Ectodermal cell (in vitro differentiated cells): ENCODE measurements around the gene ZC3H13.

Experiments used
- H3K27ac ChIP-seq: 2 replicates; pipeline ENCODE4 v1.7.0; 2013; ENCODE audit warnings: mild to moderate bottlenecking, low read depth, low read length; ENCODE audit not compliant: insufficient read depth, poor library complexity, severe bottlenecking
- H3K27me3 ChIP-seq: 2 replicates; pipeline ENCODE4 v1.7.0; 2013; ENCODE audit warnings: mild to moderate bottlenecking, low read length; ENCODE audit not compliant: insufficient read depth, control insufficient read depth, poor library complexity, severe bottlenecking
- H3K36me3 ChIP-seq: one replicate; pipeline ENCODE4 v1.7.0; 2013; ENCODE audit warnings: low read length; ENCODE audit not compliant: control insufficient read depth, insufficient read depth
- H3K4me1 ChIP-seq: one replicate; pipeline ENCODE4 v1.7.0; 2013; ENCODE audit warnings: low read length; ENCODE audit not compliant: control insufficient read depth, insufficient read depth
- H3K4me3 ChIP-seq: 2 replicates; pipeline ENCODE4 v1.7.0; 2013; ENCODE audit warnings: low read depth, low read length, control low read depth; ENCODE audit not compliant: insufficient read depth
- H3K9me3 ChIP-seq: 2 replicates; pipeline ENCODE4 v1.7.0; 2013; ENCODE audit warnings: mild to moderate bottlenecking, low read length, moderate library complexity; ENCODE audit not compliant: control insufficient read depth
- WGBS, 2 experiments: methylation state at CpG; one replicate each; pipeline ENCODE4 v1.1.7; 2013; ENCODE audit warnings: missing lambda C conversion rate in 2 of 2; 5-methylcytosine and 5-hydroxymethylcytosine counted together

The ZC3H13 gene

GRCh38 chr13:45932676-45933075, 119.9 kb downstream of the ZC3H13 start:
- 91 to 98% methylated on average over 3 of the region's 3 CpGs for whole genome bisulfite sequencing, 2 experiments
- Histone ChIP-seq H3K4me3 (no peak overlapping the region), H3K9me3 (no peaks in the 10 kb centered on the region), H3K4me1 (no peaks in the 10 kb centered on the region), H3K27me3 (no peaks in the 10 kb centered on the region), H3K27ac (no peak overlapping the region), H3K36me3 (no peaks in the 10 kb centered on the region)

GRCh38 chr13:45932172-45932571, 120.4 kb downstream of the ZC3H13 start:
- Histone ChIP-seq H3K27ac (no peak overlapping the region), H3K36me3 (no peaks in the 10 kb centered on the region), H3K4me1 (no peaks in the 10 kb centered on the region), H3K4me3 (no peak overlapping the region), H3K27me3 (no peaks in the 10 kb centered on the region), H3K9me3 (no peaks in the 10 kb centered on the region)
- WGBS, 2 experiments: 91 to 92% methylated on average over 5 of the region's 5 CpGs

GRCh38 chr13:45931211-45931610, 121.3 kb downstream of the ZC3H13 start:
- no peaks in the 10 kb centered on the region for H3K9me3 ChIP-seq
- 84 to 93% methylated on average over 3 of the region's 3 CpGs for WGBS, 2 experiments
- no peaks in the 10 kb centered on the region for H3K36me3 ChIP-seq
- no peak overlapping the region for H3K4me3 ChIP-seq
- H3K27ac ChIP-seq: no peak overlapping the region
- H3K4me1 ChIP-seq: no peaks in the 10 kb centered on the region
- no peaks in the 10 kb centered on the region for H3K27me3 ChIP-seq

- Histone ChIP-seq H3K27me3 (no peaks in the 10 kb centered on the region), H3K27ac (no peak overlapping the region)
- WGBS, 2 experiments: 96 to 97% methylated on average over 7 of the region's 7 CpGs
These were observed 122.4 kb downstream of the ZC3H13 start for GRCh38 chr13:45930177-45930576.

GRCh38 chr13:45928843-45929242, 123.7 kb downstream of the ZC3H13 start:
- no peaks in the 10 kb centered on the region for H3K36me3 ChIP-seq
- no peak overlapping the region for H3K4me3 ChIP-seq
- WGBS, 2 experiments: 100% methylated on average over 1 to 2 of the region's 2 CpGs
- no peaks in the 10 kb centered on the region for H3K4me1 ChIP-seq
- H3K27ac ChIP-seq: no peak overlapping the region
- no peaks in the 10 kb centered on the region for H3K27me3 ChIP-seq
- no peaks in the 10 kb centered on the region for H3K9me3 ChIP-seq

More at GRCh38 chr13:45930177-45930576, 122.4 kb downstream of the ZC3H13 start:
- Histone ChIP-seq H3K9me3 (no peaks in the 10 kb centered on the region), H3K4me1 (no peaks in the 10 kb centered on the region), H3K4me3 (no peak overlapping the region), H3K36me3 (no peaks in the 10 kb centered on the region)

GRCh38 chr13:45928176-45928575, 124.4 kb downstream of the ZC3H13 start:
- no peak overlapping the region for H3K4me3 ChIP-seq
- H3K9me3 ChIP-seq: no peaks in the 10 kb centered on the region
- no peaks in the 10 kb centered on the region for H3K27me3 ChIP-seq
- no peaks in the 10 kb centered on the region for H3K36me3 ChIP-seq
- H3K27ac ChIP-seq: no peak overlapping the region
- H3K4me1 ChIP-seq: no peaks in the 10 kb centered on the region
- WGBS, 2 experiments: 92 to 93% methylated on average over 5 of the region's 5 CpGs

GRCh38 chr13:45926741-45927140, 125.8 kb downstream of the ZC3H13 start:
- Histone ChIP-seq H3K27ac (no peak overlapping the region), H3K4me1 (no peaks in the 10 kb centered on the region), H3K27me3 (no peaks in the 10 kb centered on the region), H3K36me3 (no peaks in the 10 kb centered on the region), H3K4me3 (no peak overlapping the region), H3K9me3 (no peaks in the 10 kb centered on the region)
- 80 to 81% methylated on average over 3 of the region's 3 CpGs for WGBS, 2 experiments

GRCh38 chr13:45925151-45925550, 127.4 kb downstream of the ZC3H13 start:
- WGBS, 2 experiments: 85 to 87% methylated on average over 3 of the region's 3 CpGs
- H3K4me3 ChIP-seq: no peak overlapping the region
- H3K27ac ChIP-seq: no peak overlapping the region
- no peaks in the 10 kb centered on the region for H3K9me3 ChIP-seq
- H3K36me3 ChIP-seq: no peaks in the 10 kb centered on the region
- no peaks in the 10 kb centered on the region for H3K27me3 ChIP-seq
- H3K4me1 ChIP-seq: no peaks in the 10 kb centered on the region

- H3K27me3 ChIP-seq: no peaks in the 10 kb centered on the region
- H3K27ac ChIP-seq: no peak overlapping the region
- no peaks in the 10 kb centered on the region for H3K9me3 ChIP-seq
- no peaks in the 10 kb centered on the region for H3K4me1 ChIP-seq
- 89 to 93% methylated on average over 1 of the region's 1 CpG for WGBS, 2 experiments
- H3K4me3 ChIP-seq: no peak overlapping the region
- no peaks in the 10 kb centered on the region for H3K36me3 ChIP-seq
These were observed 131.3 kb downstream of the ZC3H13 start for GRCh38 chr13:45921162-45921736.

GRCh38 chr13:45918597-45918996, 133.9 kb downstream of the ZC3H13 start:
- Histone ChIP-seq H3K9me3 (no peaks in the 10 kb centered on the region), H3K36me3 (no peaks in the 10 kb centered on the region), H3K4me1 (no peaks in the 10 kb centered on the region), H3K4me3 (no peak overlapping the region), H3K27me3 (no peaks in the 10 kb centered on the region), H3K27ac (no peak overlapping the region)
- 96 to 97% methylated on average over 3 of the region's 3 CpGs for WGBS, 2 experiments

- no peaks in the 10 kb centered on the region for H3K9me3 ChIP-seq
- no peaks in the 10 kb centered on the region for H3K4me1 ChIP-seq
- H3K4me3 ChIP-seq: no peak overlapping the region
- no peaks in the 10 kb centered on the region for H3K36me3 ChIP-seq
- H3K27ac ChIP-seq: no peak overlapping the region
- no peaks in the 10 kb centered on the region for H3K27me3 ChIP-seq
These were observed 135.5 kb downstream of the ZC3H13 start for GRCh38 chr13:45917019-45917418.
